HG02870 (cell line): ENCODE data around the gene REPS1.
"Not testable (repeated sequence)": the region's sequence is repeated elsewhere in the genome, so short reads cannot be mapped to it uniquely, and the experiment has no call there.

ENCODE experiments used
- ATAC-seq: cut with Tn5 transposase; IDR thresholded peaks from one replicate; pipeline ENCODE4 v1.9.1; 2021; ENCODE audit warnings: mild to moderate bottlenecking, moderate library complexity; ENCODE audit not compliant: unreplicated experiment

Gene REPS1

GRCh38 chr6:139007428-139007827, 19.4 kb upstream of the REPS1 start:
- no peak for ATAC-seq

- ATAC-seq = no peak
These were observed 18.4 kb upstream of the REPS1 start for GRCh38 chr6:139006477-139006876.

GRCh38 chr6:139003751-139004150, 15.7 kb upstream of the REPS1 start:
- ATAC-seq = no peak

- no peak for ATAC-seq
These were observed 12.1 kb upstream of the REPS1 start for GRCh38 chr6:138999949-139000725.

GRCh38 chr6:138997136-138997535, 9.1 kb upstream of the REPS1 start:
- no peak for ATAC-seq

GRCh38 chr6:138996524-138996923, 8.5 kb upstream of the REPS1 start:
- ATAC-seq = no peak

GRCh38 chr6:138993410-138993809, 5.4 kb upstream of the REPS1 start:
- ATAC-seq = not testable (repeated sequence)

GRCh38 chr6:138992965-138993364, 4.9 kb upstream of the REPS1 start:
- ATAC-seq = not testable (repeated sequence)

GRCh38 chr6:138991206-138991605, 3.2 kb upstream of the REPS1 start:
- ATAC-seq = no peak

GRCh38 chr6:138989098-138989983, 1.3 kb upstream of the REPS1 start:
- ATAC-seq = no peak

- peak; percentile 17 for ATAC-seq
These were observed 399 bp upstream of the REPS1 start for GRCh38 chr6:138988469-138988834.

GRCh38 chr6:138987080-138987642, 892 bp downstream of the REPS1 start:
- ATAC-seq = peak; percentile 11

- no peak for ATAC-seq
These were observed 1.5 kb downstream of the REPS1 start for GRCh38 chr6:138986578-138986977.

GRCh38 chr6:138981416-138981815, 6.6 kb downstream of the REPS1 start:
- ATAC-seq = no peak

GRCh38 chr6:138979813-138980668, 8.0 kb downstream of the REPS1 start:
- ATAC-seq = peak; percentile 73

GRCh38 chr6:138979365-138979764, 8.7 kb downstream of the REPS1 start:
- no peak for ATAC-seq

- no peak for ATAC-seq
These were observed 9.8 kb downstream of the REPS1 start for GRCh38 chr6:138978229-138978628.

- ATAC-seq = no peak
These were observed 10.3 kb downstream of the REPS1 start for GRCh38 chr6:138977646-138978167.

- no peak for ATAC-seq
These were observed 10.8 kb downstream of the REPS1 start for GRCh38 chr6:138977242-138977641.

GRCh38 chr6:138975815-138976214, 12.2 kb downstream of the REPS1 start:
- ATAC-seq = no peak
